ENCODE results near the gene ATP7B.

DNA sequence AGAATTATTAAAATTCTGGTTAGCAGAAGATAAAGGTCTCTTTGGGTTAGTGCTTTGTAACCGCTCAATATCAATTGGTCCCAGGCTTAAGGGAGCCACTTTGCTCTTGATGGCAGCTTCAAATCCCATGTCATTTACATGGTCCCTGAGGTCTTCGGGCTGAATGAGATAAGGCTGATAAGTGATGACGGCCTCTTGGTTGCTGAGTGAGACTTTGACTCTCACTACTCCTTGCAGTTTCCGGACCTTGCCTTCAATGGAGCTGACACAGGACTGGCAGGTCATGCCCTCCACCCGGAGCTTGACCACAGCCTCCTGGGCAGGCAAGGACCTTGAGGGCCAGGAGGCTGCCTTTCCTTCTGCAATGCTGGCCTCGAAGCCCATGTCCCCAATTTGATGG, 36.8 kb downstream of the ATP7B start:
- TF ChIP-seq ZNF274 (IDR thresholded peaks at IDR 0.05; ENCODE audit: low read depth, low read length), result no peak
- no peak for TF ChIP-seq YY1 (IDR thresholded peaks at IDR 0.05; ENCODE audit: insufficient read depth, insufficient read length)
- no peak for TF ChIP-seq SUZ12 (IDR thresholded peaks at IDR 0.05; ENCODE audit: extremely low read depth, insufficient read depth, insufficient read length)

All from NT2/D1 (cell line).